Right atrium auricular region (tissue), 2 donors: ENCODE measurements around the gene C12orf56. TPM values are rescaled to one million over a fixed set of nuclear protein-coding genes. Genes with fewer than 3 reads are reported as not detected.

Experiments used
- DNase-seq: peaks from one replicate; pipeline ENCODE4 v3.0.0-alpha.2; 2019; ENCODE audit warnings: low spot score
- H3K27ac ChIP-seq, 2 donors: fragments of 200-600 bp; sonication (generic); 1 replicate in 1 of 2; 2 replicates in 1 of 2; pipeline ENCODE4 v1.5.1; 2016 to 2019
- H3K27me3 ChIP-seq, 2 donors: fragments of 200-600 bp; sonication (generic); one replicate each; pipeline versions ENCODE4 v1.5.1 to v1.6.0; 2017 to 2019
- H3K36me3 ChIP-seq: fragments of 200-600 bp; sonication (generic); one replicate; pipeline ENCODE4 v1.5.1; 2016
- H3K4me1 ChIP-seq, 2 donors: fragments of 200-600 bp; sonication (generic); one replicate each; pipeline versions ENCODE4 v1.5.1 to v1.6.0; 2017 to 2019
- H3K4me3 ChIP-seq, 2 donors: fragments of 200-600 bp; sonication (generic); 1 replicate in 1 of 2; 2 replicates in 1 of 2; pipeline ENCODE4 v1.5.1; 2017 to 2019; ENCODE audit warnings: mild to moderate bottlenecking in 1 of 2, moderate library complexity in 1 of 2
- H3K9me3 ChIP-seq, 2 donors: fragments of 200-600 bp; sonication (generic); one replicate each; pipeline ENCODE4 v1.5.1; 2019
- total RNA-seq, 2 donors: library from RNA; depleted of rRNA; stranded (reverse); fragments of >200 nt; gene quantifications; one replicate each; pipeline ENCODE4 v1.1.0, GENCODE V29; 2016
- TF ChIP-seq, protein P1 (sequence below), 2 donors: fragments of 200-600 bp; sonication (generic); IDR thresholded peaks; one replicate each; pipeline ENCODE4 v1.5.1; 2019; ENCODE audit warnings: antibody characterized with exemption in 2 of 2

C12orf56 gene
- total RNA-seq, 2 donors from 2014 or later, result not detected

DNA sequence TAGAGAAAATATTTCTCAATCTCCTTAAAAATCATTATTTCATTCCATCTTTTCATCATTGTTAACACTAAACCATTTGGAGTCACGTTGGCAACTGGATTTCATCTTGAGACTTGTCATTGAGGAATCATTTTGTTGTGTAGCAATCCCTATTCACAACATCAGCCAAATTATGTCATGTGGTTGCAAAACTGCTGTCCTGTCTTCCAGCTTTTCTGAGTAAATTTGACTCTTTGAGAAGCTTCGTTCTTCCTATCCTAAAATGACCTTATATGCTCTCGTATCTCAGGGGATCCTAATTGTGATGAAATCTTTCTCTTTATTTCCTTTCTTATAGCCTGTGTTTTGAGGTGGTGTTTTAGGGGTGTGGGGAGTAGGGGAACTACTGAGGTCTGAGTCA lies 137.9 kb downstream of the C12orf56 start:
- no peaks in the 10 kb centered on the region for H3K9me3 ChIP-seq
- H3K27me3 ChIP-seq, result no peaks in the 10 kb centered on the region
- no peaks in the 10 kb centered on the region for H3K4me1 ChIP-seq
- DNase-seq, result no peak
- H3K4me3 ChIP-seq, result no peak overlapping the region
- TF ChIP-seq, protein P1, sequence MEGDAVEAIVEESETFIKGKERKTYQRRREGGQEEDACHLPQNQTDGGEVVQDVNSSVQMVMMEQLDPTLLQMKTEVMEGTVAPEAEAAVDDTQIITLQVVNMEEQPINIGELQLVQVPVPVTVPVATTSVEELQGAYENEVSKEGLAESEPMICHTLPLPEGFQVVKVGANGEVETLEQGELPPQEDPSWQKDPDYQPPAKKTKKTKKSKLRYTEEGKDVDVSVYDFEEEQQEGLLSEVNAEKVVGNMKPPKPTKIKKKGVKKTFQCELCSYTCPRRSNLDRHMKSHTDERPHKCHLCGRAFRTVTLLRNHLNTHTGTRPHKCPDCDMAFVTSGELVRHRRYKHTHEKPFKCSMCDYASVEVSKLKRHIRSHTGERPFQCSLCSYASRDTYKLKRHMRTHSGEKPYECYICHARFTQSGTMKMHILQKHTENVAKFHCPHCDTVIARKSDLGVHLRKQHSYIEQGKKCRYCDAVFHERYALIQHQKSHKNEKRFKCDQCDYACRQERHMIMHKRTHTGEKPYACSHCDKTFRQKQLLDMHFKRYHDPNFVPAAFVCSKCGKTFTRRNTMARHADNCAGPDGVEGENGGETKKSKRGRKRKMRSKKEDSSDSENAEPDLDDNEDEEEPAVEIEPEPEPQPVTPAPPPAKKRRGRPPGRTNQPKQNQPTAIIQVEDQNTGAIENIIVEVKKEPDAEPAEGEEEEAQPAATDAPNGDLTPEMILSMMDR (IDR thresholded peaks at IDR 0.05), result no peak
- H3K27ac ChIP-seq, result peak overlapping the region; percentile 4 to 21
- no peaks in the 10 kb centered on the region for H3K36me3 ChIP-seq

DNA sequence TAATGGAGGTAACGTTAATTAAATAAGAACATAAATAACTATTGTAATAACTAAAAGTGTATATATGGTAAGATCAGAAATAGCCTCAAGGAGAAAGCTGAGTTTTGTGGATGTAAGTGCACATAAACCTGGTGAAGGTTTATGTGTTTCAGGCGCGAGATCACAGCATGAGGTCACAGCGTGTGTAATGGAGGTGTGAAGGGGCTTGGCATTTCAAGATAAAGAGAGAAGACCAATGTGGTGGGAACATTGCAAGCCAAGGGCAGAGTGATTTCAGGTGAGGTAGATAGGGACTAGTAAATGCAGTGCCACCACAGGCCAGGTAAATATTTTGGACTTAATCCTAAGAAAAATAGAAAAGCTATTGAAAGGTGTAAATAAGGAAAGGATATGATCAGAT lies 146.7 kb downstream of the C12orf56 start:
- no peak for DNase-seq
- Histone ChIP-seq H3K27ac (no peak overlapping the region), H3K9me3 (no peaks in the 10 kb centered on the region), H3K27me3 (no peaks in the 10 kb centered on the region), H3K4me3 (no peak overlapping the region), H3K36me3 (no peaks in the 10 kb centered on the region), H3K4me1 (no peaks in the 10 kb centered on the region)
- TF ChIP-seq, protein P1 (IDR thresholded peaks at IDR 0.05), result no peak

DNA sequence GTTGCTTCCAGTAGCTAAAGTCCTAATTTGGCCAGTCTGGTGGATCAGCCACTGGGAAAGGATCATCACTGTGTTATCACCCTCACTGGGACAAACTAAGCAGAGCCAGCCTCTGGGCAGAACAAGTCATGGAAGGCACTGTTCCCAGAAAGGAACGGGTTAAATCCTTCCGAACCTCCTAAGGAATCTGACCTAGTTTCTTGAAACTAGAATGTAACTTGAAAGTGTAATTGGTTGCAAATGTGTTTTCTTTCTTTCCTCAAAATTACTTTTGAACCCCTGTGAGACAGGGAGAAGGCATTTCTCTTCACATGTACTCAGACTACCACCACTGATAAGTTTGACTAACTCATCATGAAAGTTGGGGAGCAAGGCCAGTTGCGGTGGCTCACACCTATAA lies 149.8 kb downstream of the C12orf56 start:
- Histone ChIP-seq H3K27ac (no peak overlapping the region), H3K36me3 (no peaks in the 10 kb centered on the region), H3K27me3 (no peaks in the 10 kb centered on the region), H3K4me3 (no peak overlapping the region), H3K9me3 (no peaks in the 10 kb centered on the region), H3K4me1 (no peaks in the 10 kb centered on the region)
- DNase-seq, result no peak
- TF ChIP-seq, protein P1 (IDR thresholded peaks at IDR 0.05), result no peak

DNA sequence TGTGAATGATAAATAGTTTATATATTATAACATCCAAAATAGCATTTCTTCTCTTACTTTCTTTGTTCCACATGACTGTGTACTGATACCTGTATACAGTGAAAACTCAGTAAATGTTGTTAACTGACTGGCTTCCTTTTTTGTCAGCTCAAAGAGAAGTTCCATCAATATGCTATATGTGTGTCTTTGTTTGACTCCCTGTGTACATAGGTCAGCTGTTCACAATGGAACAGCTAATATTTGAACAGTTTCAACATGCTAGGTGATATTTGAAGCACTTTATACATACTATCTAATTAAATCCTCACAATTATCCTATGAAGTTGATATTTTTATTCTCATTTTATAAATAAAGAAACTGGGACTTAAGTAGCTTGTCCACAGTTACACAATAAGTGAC lies 153.2 kb downstream of the C12orf56 start:
- H3K9me3 ChIP-seq, result no peaks in the 10 kb centered on the region
- no peaks in the 10 kb centered on the region for H3K36me3 ChIP-seq
- H3K27me3 ChIP-seq, result no peaks in the 10 kb centered on the region
- H3K4me1 ChIP-seq, result no peaks in the 10 kb centered on the region
- H3K27ac ChIP-seq, result no peak overlapping the region
- no peak for DNase-seq
- TF ChIP-seq, protein P1 (IDR thresholded peaks at IDR 0.05), result no peak
- no peak overlapping the region for H3K4me3 ChIP-seq

DNA sequence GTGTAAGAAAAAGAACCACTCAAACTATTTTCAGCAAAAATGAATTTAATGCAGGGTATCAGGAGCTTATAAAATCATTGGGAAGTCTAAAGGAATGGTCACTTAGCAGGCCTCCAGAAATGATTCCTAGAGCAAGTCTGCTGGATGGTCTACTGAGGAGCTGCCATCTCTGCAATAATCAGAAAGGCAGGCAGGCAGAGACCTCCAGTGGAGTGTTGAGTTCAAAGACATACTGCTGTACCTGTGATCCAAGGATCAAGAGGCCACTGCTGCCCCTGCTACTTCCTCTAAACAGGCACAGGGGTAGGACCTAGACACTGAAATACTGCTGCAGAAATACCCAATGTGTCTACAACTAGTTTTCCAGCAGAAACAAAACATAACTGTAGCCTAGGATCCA lies 154.0 kb downstream of the C12orf56 start:
- no peak overlapping the region for H3K27ac ChIP-seq
- H3K4me3 ChIP-seq, result no peak overlapping the region
- H3K27me3 ChIP-seq, result no peaks in the 10 kb centered on the region
- H3K36me3 ChIP-seq, result no peaks in the 10 kb centered on the region
- H3K4me1 ChIP-seq, result no peaks in the 10 kb centered on the region
- no peak for DNase-seq
- TF ChIP-seq, protein P1 (IDR thresholded peaks at IDR 0.05), result no peak
- no peaks in the 10 kb centered on the region for H3K9me3 ChIP-seq

DNA sequence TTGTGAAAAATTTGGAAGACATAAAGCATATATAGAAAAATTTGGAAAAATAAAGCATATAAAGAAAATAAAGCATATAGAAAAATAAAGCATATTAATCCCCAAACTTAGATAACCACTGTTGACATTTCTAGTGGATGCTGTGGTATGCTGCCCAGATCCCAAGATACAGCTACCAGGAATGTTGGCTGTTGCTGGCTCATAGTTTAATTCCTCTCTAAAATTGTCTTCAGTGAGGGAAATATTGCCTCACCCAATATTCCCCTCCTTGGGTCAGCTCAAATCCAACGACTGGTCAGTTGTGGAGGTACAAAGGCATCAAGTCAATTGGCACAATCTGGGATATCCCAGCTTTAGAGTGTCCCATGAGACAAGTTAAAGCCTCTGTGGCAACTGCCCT lies 158.4 kb downstream of the C12orf56 start:
- no peak overlapping the region for H3K27ac ChIP-seq
- H3K4me3 ChIP-seq, result no peak overlapping the region
- no peaks in the 10 kb centered on the region for H3K27me3 ChIP-seq
- H3K9me3 ChIP-seq, result no peaks in the 10 kb centered on the region
- no peak for DNase-seq
- TF ChIP-seq, protein P1 (IDR thresholded peaks at IDR 0.05), result no peak
- no peaks in the 10 kb centered on the region for H3K4me1 ChIP-seq
- no peaks in the 10 kb centered on the region for H3K36me3 ChIP-seq
